ENCODE measurements around the gene KLLN. TPM values are rescaled to one million over a fixed set of nuclear protein-coding genes. Genes with fewer than 3 reads are reported as not detected.
"Not testable (repeated sequence)": the region's sequence is repeated elsewhere in the genome, so short reads cannot be mapped to it uniquely, and the experiment has no call there.

KLLN gene
- total RNA-seq, 4 donors from 2014 or later, result 0.60 to 1.9 (median 1.0) TPM

- no peak for DNase-seq (ENCODE audit: low spot score)
- ATAC-seq (ENCODE audit: low FRiP score), result no peak
Observed at GRCh38 chr10:87872828-87873227, 9.5 kb upstream of the KLLN start.

GRCh38 chr10:87869773-87870551, 6.6 kb upstream of the KLLN start:
- no peak for TF ChIP-seq CTCF (IDR thresholded peaks at IDR 0.05)
- ATAC-seq (ENCODE audit: low FRiP score) (no peak), DNase-seq (ENCODE audit: low spot score) (no peak)

More at GRCh38 chr10:87872828-87873227, 9.5 kb upstream of the KLLN start:
- TF ChIP-seq CTCF (IDR thresholded peaks at IDR 0.05), result no peak

GRCh38 chr10:87869139-87869538, 5.8 kb upstream of the KLLN start:
- not testable (repeated sequence) for DNase-seq (ENCODE audit: low spot score); ATAC-seq (ENCODE audit: low FRiP score)

DNA sequence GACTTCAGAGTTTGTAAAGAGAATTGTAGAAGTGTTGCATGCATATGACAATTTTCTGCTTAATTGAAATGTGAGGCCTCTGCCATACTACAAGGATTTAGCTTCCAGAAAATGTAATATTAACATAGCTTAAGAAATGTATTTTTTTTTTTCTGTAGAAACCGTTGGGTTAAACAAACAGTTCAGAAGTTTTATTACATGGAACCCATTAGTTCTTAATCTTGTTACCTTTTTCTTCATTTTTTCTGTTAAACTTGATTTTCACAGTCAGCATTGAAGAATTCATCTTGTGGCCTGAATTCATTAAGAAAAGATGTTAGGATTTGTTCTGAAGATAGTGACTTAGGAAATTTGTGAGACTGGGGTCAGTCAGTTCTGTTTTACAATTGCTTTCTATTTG, 4.9 kb upstream of the KLLN start:
- TF ChIP-seq CTCF (IDR thresholded peaks at IDR 0.05), result no peak
- ATAC-seq (ENCODE audit: low FRiP score), result no peak
- DNase-seq (ENCODE audit: low spot score), result no peak

GRCh38 chr10:87867453-87867852, 4.1 kb upstream of the KLLN start:
- no peak for DNase-seq (ENCODE audit: low spot score)

GRCh38 chr10:87866412-87866974, 3.2 kb upstream of the KLLN start:
- TF ChIP-seq CTCF (IDR thresholded peaks at IDR 0.05), result no peak
- DNase-seq (ENCODE audit: low spot score) (no peak), ATAC-seq (ENCODE audit: low FRiP score) (no peak)

More at GRCh38 chr10:87867453-87867852, 4.1 kb upstream of the KLLN start:
- ATAC-seq (ENCODE audit: low FRiP score), result no peak
- TF ChIP-seq CTCF (IDR thresholded peaks at IDR 0.05), result no peak

DNA sequence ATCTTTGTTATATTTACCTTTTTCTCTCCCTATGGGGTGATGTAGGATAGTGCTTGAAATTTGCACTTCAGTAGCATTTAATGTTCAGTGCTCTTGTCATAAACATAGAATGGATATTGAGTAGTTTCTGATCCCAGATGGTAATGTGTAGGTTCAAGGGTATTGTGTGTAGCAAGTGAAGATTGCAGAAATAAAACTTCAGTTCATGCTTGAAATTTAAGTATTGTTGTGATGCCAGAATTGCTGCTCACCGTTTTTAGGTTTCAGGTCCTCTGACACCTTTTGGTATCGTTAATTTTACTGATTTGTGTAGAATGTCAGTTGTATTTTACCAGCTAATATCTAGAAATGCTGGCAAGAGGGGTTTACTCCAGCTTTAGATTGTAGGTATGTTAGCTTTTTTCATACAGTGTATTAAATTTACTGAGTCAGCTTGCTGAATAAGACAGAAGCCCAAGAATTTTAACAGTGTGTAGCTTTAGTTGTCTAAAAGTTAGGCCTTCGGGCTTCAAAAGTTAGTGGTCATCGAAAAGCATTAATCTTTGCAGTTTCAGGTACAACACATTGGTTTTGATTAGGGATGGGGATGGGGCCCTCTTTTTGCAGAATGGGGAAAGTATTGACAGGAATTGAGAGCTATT, 2.0 kb upstream of the KLLN start:
- TF ChIP-seq CTCF (IDR thresholded peaks at IDR 0.05), result no peak
- ATAC-seq (ENCODE audit: low FRiP score), result no peak
- DNase-seq (ENCODE audit: low spot score), result no peak

All from omental fat pad (tissue), 4 donors.